Adrenal gland (tissue), 5 donors: Measurements from ENCODE around the gene SEZ6.

ENCODE experiments used
- CTCF ChIP-seq, 6 experiments: fragments of 450-650 bp in 4 of 6; fragments of 200-600 bp in 2 of 6; sonication (generic) in 1 of 6; IDR thresholded peaks; 1 replicate in 5 of 6; 2 replicates in 1 of 6; pipeline versions ENCODE4 v1.5.1 to v1.8.0; 2016 to 2021; ENCODE audit warnings: antibody characterized with exemption in 6 of 6, mild to moderate bottlenecking in 2 of 6, moderate library complexity in 1 of 6
- POLR2A ChIP-seq, 2 donors: fragments of 450-650 bp; IDR thresholded peaks; one replicate each; pipeline ENCODE4 v1.6.1; 2017; ENCODE audit warnings: antibody characterized with exemption in 2 of 2, mild to moderate bottlenecking in 2 of 2, moderate library complexity in 1 of 2
- donor health status: DM: no; HTN: no; CAD: no.

DNA sequence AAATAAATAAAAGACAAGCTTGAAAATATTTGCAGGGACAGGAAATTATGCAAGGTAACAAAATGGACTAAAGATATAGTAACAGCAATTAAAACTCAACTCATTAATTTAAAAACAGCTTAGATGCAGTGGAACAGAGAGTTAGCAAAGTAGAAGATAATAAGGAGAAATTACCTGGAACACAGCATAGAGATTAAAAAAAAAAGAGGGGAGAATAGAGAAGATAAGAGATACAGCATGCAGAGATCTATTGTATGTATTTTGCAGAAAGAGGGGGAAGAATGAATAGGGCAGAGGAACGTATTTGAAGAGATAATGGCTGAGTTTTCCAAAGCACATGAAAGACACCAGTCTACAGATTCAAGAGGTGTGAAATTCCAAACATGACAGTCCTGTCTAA lies 28.7 kb upstream of the SEZ6 start:
- TF ChIP-seq CTCF (IDR thresholded peaks at IDR 0.05) (no peak), POLR2A (IDR thresholded peaks at IDR 0.05) (no peak)
